HG03342 (cell line): ENCODE data around the gene ORC6.

ENCODE experiments used
- ATAC-seq: cut with Tn5 transposase; IDR thresholded peaks from one replicate; pipeline ENCODE4 v1.9.1; 2021; ENCODE audit warnings: mild to moderate bottlenecking, moderate library complexity; ENCODE audit not compliant: unreplicated experiment

The ORC6 gene

DNA sequence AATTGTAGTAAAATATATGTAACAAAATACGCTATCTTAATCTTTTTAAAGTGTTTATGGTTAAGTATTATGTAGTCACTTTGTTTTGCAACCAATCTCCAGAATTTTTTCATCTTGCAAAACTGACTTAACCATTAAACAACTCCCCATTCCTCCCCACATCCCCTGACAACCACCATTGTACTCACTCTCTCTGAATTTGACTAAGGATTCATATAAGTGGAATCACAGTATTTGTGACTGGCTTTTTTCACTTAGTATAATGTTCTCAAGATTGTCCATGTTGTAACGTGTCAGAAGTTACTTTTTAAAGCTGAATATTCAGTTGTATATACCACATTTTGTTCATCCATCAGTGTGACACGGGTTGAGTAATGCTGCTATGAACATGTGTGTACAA is 10.6 kb downstream of the ORC6 start:
- no peak for ATAC-seq

GRCh38 chr16:46701615-46702014 is 12.2 kb downstream of the ORC6 start:
- no peak for ATAC-seq

GRCh38 chr16:46702030-46702429 is 12.6 kb downstream of the ORC6 start:
- ATAC-seq, result no peak

GRCh38 chr16:46706642-46707041 is 17.2 kb downstream of the ORC6 start:
- ATAC-seq, result no peak

DNA sequence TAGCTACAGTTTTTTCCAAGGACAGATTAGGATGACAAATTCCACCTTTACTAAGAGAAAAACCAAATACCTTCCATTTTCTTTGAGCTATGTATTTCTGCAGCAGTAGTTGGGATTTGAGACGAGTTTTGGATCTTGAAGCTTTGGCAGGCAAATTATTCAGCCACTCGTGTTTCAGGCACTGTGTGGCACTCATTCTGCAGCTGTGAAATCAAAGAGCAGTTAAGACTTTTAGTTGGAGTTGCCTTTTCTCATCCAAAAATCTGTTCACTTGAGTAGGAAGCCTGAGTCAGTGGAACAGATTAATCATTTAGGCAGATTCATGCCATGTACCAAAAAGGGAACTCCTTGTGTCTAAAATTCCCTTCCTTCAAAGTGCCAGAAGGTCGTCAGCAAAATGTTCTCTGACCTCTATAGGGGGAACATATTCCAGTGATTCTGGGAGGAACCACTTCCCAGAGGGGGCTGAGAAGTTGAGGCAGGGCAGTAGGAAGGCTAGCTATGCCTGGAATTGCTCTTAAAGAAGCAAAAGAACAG is 20.1 kb downstream of the ORC6 start:
- ATAC-seq, result no peak

DNA sequence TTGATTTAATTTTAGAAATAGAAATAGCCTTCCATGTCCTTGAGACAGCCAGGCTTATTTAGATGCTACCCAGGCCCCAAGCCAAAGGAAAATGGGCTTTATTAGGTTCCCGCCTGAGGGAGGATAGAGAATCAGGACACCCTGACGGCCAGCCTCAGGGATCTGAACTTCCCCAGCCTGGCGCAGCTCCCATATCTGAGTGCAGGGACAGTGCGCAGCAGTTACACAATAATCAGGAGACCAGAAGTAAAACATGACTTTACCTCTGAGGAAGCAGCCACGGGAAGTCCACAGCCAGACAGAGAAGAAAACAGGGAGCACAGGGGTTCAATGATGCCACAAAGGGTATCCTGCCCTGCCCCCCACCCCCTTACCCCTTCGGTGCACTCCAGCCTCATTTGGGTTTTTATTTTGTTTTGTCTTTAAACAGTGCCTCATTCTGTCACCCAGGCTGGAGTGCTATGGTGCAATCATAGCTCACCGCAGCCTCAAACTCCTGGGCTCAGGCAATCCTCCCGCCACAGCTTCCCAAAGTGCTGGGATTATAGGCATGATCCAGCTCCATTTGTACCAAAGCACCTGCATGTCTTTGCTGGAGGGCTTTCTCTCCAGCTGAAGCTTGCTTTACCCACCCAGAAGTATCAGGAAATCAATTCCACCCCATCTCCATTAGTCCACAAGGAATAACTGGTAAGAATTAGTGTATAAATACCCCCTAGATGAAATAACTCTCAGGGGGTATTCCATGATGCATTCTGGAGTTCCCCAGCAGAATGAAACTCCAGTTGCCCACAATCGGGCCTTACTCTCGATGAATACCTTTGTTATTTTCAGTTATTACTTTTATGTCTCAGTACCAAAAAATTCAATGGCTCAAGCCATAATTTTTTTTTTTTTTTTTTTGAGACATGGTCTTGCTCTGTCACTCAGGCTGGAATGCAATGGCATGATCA is 21.9 kb downstream of the ORC6 start:
- no peak for ATAC-seq

GRCh38 chr16:46712911-46713310 is 23.5 kb downstream of the ORC6 start:
- ATAC-seq, result no peak

- no peak for ATAC-seq
These were observed 24.2 kb downstream of the ORC6 start for GRCh38 chr16:46713634-46714033.

DNA sequence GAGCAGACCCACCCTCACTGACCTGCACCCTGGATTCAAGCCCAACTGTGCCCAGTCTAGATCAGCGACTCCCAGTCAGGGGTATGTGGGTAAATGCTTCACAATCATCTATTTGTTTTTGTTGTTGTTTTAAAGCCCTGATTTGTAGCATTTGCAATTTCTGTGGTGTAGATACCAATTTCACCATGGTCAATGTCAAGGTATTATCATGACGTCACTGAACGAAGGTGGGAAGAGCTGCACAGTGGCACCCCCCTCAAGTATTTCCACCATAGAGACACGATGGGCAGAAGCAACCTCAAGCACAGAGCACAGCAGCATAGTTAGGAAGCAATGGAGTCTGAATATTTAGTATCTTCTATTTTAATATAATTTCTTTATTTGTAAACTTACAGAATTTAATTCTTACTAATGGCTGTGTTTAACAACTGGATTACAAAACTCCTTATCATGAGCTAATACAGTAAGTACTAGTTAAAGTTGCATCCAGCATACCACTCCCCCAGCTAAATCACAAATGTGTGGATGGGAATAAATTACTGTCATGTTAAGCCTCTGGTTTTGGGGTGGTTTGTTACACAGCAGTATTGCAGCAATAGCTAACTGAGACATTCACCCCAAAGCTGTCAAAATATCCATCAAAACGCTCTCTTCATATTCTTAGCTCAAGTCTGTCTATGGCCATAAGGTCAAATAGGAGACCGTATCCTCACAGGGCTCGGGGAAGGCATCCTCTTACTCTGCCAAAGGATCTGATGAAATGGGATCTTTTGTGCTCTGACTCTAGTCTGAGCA is 25.5 kb downstream of the ORC6 start:
- no peak for ATAC-seq

GRCh38 chr16:46715769-46716305 is 26.4 kb downstream of the ORC6 start:
- no peak for ATAC-seq

GRCh38 chr16:46717692-46718091 is 28.2 kb downstream of the ORC6 start:
- no peak for ATAC-seq

DNA sequence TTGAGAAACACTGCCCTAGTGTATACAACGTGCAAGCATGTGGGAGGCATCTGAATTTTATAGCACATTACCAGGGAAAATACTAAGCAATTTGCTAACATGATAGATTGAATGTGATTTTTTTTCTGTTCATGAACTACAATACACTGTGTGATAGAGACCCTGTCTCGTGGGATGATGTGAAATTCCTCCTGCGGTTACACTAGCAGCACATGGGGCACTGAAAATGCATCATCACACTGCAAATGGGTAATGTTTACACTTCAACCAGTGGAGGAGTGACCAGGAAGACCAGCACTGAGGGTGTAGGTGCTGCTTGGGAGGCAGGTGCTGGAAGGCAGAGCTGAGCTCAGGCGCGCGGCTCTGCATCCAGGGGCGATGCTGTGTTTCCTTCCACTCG is 28.8 kb downstream of the ORC6 start:
- no peak for ATAC-seq

DNA sequence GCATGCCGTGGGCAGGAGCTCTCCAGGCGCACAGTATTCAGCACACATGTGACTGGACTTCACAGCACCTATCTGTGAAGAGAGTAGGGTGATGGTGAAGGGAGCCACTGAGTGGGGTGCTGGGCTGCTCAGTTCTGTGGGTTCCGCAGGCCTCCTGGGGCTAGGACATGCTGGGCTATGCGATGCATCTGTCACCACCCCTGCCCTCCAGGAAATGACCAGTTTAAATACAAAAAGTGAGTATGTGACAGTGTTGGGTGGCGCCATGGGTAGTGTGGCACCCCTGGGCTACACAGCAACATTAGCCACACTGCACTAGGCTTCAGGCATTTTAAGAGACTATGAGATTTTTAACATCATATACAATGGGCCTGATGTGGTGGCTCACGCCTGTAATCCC is 30.1 kb downstream of the ORC6 start:
- ATAC-seq, result no peak

GRCh38 chr16:46720619-46721018 is 31.2 kb downstream of the ORC6 start:
- no peak for ATAC-seq

DNA sequence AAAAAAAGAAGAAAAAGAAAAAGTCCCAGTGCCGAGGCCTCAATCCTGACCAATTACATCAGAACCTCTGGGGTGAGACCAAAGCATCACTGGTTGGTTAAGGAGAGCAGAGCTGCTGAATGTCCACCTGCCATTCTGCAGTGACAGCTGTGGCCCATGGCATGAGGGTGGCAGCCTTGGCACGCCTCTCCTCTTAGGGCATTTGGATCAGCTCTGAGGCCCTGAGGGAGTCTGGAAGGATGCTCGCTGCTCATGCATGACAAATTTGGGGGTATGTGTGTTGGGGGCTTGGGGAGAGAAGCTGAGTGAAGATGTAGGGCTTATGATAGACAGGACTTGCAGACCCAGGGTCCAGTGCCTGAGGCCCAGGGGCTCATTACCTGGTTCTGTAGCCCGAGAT is 32.4 kb downstream of the ORC6 start:
- ATAC-seq, result no peak

DNA sequence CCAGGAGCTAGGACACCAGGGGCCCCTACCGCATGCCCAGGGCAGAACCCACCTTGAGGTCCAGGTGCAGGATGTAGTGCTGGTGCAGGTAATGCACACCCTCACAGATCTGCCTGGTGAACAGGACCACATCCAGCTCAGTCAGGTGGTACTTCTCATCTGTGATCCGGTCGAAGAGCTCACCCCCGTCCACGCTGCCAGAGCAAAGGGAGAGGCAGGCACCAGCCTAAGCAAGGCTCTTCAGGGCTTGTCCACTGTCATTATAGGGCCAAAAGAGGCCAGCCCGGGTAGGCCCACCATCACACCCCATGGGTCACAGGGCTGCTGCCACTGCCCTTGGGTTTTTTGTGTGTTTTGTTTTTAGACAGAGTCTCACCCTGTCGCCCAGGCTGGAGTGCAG is 37.7 kb downstream of the ORC6 start:
- ATAC-seq, result no peak

DNA sequence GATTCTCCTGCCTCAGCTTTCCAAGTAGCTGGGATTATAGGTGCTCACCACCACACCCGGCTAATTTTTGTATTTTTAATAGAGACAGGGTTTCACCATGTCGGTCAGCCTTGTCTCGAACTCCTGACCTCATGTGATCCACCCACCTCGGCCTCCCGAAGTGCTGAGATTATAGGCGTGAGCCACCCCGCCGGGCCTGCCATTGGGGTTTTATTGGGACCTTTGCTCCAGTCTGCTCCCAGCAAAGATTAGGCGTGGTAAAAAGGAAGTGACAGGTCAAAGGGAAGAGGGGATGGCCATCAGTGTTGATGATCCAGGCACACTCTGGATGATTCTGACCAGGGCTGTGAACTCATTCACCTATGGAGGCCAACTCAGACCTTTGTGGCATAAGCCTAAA is 38.2 kb downstream of the ORC6 start:
- ATAC-seq, result no peak

- ATAC-seq, result no peak
These were observed 39.3 kb downstream of the ORC6 start for GRCh38 chr16:46728806-46729205.

DNA sequence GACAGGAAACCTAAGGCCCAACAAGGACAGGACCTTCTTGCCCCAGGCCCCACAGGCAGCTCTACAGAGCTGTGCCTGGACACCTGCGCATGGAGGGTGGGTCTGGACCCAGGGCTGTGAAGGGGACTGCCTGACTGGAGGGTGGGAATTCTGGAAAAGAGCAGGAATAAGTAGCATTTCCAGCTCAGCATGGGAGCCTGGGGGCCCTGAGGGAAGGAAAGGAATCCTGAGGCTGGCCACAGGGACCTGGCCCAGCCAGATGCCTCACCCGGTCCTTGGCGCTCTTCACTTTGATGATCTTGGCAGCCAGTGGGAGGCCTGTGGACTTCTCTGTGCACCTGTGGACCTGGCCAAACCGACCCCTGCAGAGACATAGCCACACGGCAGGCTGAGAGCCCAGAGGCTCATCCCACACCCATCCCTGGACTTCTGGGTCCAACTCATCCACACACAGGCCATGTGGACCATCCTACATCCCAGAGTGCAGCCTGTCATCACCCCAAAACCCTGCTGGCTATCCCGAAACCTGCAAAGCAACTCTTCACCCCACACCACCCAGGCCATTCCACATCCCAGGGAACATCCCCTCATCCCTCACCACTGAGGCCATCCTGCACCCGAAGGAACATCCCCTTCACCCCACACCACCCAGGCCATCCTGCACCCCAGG is 40.0 kb downstream of the ORC6 start:
- ATAC-seq, result no peak

DNA sequence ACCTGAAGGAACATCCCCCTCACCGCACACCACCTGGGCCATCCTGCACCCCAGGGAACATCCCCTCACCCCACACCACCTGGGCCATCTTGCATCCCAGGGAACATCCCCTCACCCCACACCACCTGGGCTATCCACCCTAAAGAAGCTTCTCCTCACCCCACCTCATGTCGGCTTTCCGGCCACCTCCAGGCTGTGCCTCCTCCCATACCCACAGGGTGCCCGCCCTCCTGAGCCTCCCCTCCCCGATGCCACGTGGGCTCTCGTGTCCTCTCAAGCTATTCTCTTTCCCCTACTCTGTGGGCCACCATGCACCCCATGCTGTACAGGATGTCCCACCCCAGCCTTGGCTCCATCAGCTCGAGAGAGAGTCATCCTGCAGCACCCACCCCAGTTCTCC is 40.7 kb downstream of the ORC6 start:
- no peak for ATAC-seq
